ENCODE results near the gene AP2M1.

DNA sequence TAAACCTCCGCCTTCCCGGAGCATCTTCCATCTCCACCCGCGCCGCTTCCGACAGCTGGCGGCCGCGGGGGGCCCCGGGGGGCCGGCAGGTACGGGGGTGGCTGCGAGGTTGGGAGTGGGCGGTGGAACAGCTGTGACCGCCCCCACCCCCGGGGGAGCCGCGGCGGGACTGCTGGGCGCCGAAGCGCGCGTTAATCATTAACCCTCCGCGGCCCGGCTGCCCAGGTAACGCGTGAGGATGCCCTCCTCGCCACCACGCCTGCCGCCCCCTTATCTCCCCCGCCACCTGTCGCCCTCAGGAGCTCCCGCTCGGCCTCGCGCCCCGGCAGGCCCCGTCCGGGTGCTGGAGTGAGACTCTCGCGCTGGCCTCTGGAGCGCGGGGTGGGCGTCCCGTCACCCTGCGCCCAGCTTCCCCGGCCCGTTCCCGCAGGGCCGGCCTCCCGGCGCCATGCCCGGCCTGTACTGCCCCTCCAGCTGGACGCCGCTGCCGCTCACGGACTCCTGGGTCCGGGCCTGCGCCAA lies 55.5 kb downstream of the AP2M1 start:
- no peak for TF ChIP-seq POLR2A (IDR thresholded peaks at IDR 0.05)
- TF ChIP-seq, protein P1, sequence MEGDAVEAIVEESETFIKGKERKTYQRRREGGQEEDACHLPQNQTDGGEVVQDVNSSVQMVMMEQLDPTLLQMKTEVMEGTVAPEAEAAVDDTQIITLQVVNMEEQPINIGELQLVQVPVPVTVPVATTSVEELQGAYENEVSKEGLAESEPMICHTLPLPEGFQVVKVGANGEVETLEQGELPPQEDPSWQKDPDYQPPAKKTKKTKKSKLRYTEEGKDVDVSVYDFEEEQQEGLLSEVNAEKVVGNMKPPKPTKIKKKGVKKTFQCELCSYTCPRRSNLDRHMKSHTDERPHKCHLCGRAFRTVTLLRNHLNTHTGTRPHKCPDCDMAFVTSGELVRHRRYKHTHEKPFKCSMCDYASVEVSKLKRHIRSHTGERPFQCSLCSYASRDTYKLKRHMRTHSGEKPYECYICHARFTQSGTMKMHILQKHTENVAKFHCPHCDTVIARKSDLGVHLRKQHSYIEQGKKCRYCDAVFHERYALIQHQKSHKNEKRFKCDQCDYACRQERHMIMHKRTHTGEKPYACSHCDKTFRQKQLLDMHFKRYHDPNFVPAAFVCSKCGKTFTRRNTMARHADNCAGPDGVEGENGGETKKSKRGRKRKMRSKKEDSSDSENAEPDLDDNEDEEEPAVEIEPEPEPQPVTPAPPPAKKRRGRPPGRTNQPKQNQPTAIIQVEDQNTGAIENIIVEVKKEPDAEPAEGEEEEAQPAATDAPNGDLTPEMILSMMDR (IDR thresholded peaks at IDR 0.05): no peak

Data from heart left ventricle (tissue), 13 donors.